HCT116 (cell line): Measurements from ENCODE around the gene TK2. TPM values are rescaled to one million over a fixed set of nuclear protein-coding genes. Genes with fewer than 3 reads are reported as not detected.

ENCODE experiments used
- ATAC-seq: fragments of 200-7000 bp; cut with Tn5 transposase; 2 replicates; pipeline ENCODE4 v1.9.1; 2020; ENCODE audit warnings: mild to moderate bottlenecking, moderate library complexity
- BruUV-seq: library from RNA; stranded (reverse); fragments of 400-500 nt; replicated peaks from 2 replicates; lab custom pipeline; 2021; lab: Mats Ljungman, UMichigan
- CTCF ChIA-PET: fragments of 300-600 bp; sonication (Branson Sonifier 250); formaldehyde crosslinking; loops from one replicate; lab custom pipeline; 2021; ENCODE audit warnings: antibody characterized with exemption; lab: Charles Lee
- POLR2A ChIA-PET: fragments of 300-600, 350-600 bp; sonication (Branson Sonifier 250); formaldehyde crosslinking; loops from one replicate; lab custom pipeline; 2021; ENCODE audit warnings: antibody characterized with exemption; lab: Charles Lee
- RAD21 ChIA-PET, 2 experiments: fragments of 300-600 bp; sonication (Branson Sonifier 250); formaldehyde crosslinking; loops; one replicate each; lab custom pipeline; 2023; ENCODE audit warnings: low total read pairs in 2 of 2; ENCODE audit not compliant: uncharacterized antibody in 2 of 2, unreplicated experiment in 2 of 2, low non-redundant PET in 1 of 2; lab: Charles Lee
- DNase-seq: peaks from one replicate; pipeline ENCODE4 v3.0.0-alpha.2; 2010; ENCODE audit warnings: low read depth, low spot score
- H2AFZ ChIP-seq: fragments of 200-600 bp; shearing (Covaris generic), sonication (generic); 2 replicates; pipeline ENCODE4 v1.6.1; 2017; ENCODE audit warnings: low read depth, mixed run types, mixed read lengths, antibody characterized with exemption, low read length; ENCODE audit not compliant: poor library complexity, severe bottlenecking
- H3K27ac ChIP-seq: 2 replicates; pipeline ENCODE4 v1.5.1; 2012; ENCODE audit warnings: low read depth, low read length
- H3K27me3 ChIP-seq: fragments of 200-600 bp; sonication (generic); 2 replicates; pipeline ENCODE4 v1.6.1; 2016; ENCODE audit warnings: mixed run types, low read length, mixed read lengths; ENCODE audit not compliant: insufficient read depth
- H3K36me3 ChIP-seq, 2 experiments: fragments of 200-500 bp in 1 of 2; fragments of 200-600 bp in 1 of 2; sonication (Bioruptor generic) in 1 of 2; sonication (generic) in 1 of 2; 2 replicates each; pipeline versions ENCODE4 v1.5.1 to v1.6.1; 2014 to 2016; ENCODE audit warnings: low read length in 2 of 2, inconsistent platforms in 1 of 2, mixed read lengths in 1 of 2, mixed run types in 1 of 2; ENCODE audit not compliant: insufficient read depth in 2 of 2, control insufficient read depth in 1 of 2
- H3K4me1 ChIP-seq, 2 experiments: fragments of 200-600 bp in 1 of 2; sonication (generic) in 1 of 2; 2 replicates each; pipeline versions ENCODE4 v1.5.1 to v1.6.1; 2012 to 2017; ENCODE audit warnings: low read length in 2 of 2, inconsistent platforms in 1 of 2, mild to moderate bottlenecking in 1 of 2, mixed read lengths in 1 of 2, mixed run types in 1 of 2, moderate library complexity in 1 of 2; ENCODE audit not compliant: insufficient read depth in 2 of 2, control insufficient read depth in 1 of 2
- H3K4me2 ChIP-seq: fragments of 200-600 bp; sonication (generic); 2 replicates; pipeline ENCODE4 v1.6.1; 2017; ENCODE audit warnings: mixed run types, low read length, mixed read lengths
- H3K4me3 ChIP-seq, 2 experiments: fragments of 200-600 bp in 1 of 2; sonication (generic) in 1 of 2; replicated peaks in 1 of 2; 2 replicates each; pipeline ENCODE4 v1.5.1; 2011 to 2016; ENCODE audit warnings: low read length in 2 of 2, control low read depth in 1 of 2, low read depth in 1 of 2, mild to moderate bottlenecking in 1 of 2, mixed read lengths in 1 of 2, mixed run types in 1 of 2
- H3K79me2 ChIP-seq: fragments of 200-600 bp; sonication (generic); 2 replicates; pipeline ENCODE4 v1.6.1; 2017; ENCODE audit warnings: mild to moderate bottlenecking, mixed run types, low read length, moderate library complexity, mixed read lengths; ENCODE audit not compliant: insufficient read depth
- H3K9ac ChIP-seq: fragments of 200-600 bp; sonication (generic); 2 replicates; pipeline ENCODE4 v1.6.1; 2016; ENCODE audit warnings: low read length, mixed read lengths
- H3K9me2 ChIP-seq: fragments of 200-600 bp; sonication (generic), shearing (Covaris generic); 2 replicates; pipeline ENCODE4 v1.6.1; 2017; ENCODE audit warnings: mixed run types, mild to moderate bottlenecking, moderate library complexity; ENCODE audit not compliant: insufficient read depth
- H3K9me3 ChIP-seq, 2 experiments: fragments of 200-500 bp in 1 of 2; fragments of 200-600 bp in 1 of 2; sonication (Bioruptor generic) in 1 of 2; sonication (generic) in 1 of 2; 2 replicates each; pipeline ENCODE4 v1.6.1; 2014 to 2017; ENCODE audit warnings: low read length in 2 of 2, mixed read lengths in 2 of 2, inconsistent platforms in 1 of 2, low read depth in 1 of 2, mild to moderate bottlenecking in 1 of 2, mixed run types in 1 of 2, moderate library complexity in 1 of 2; ENCODE audit not compliant: control insufficient read depth in 1 of 2, insufficient read depth in 1 of 2
- H4K20me1 ChIP-seq: fragments of 200-600 bp; sonication (generic), shearing (Covaris generic); 2 replicates; pipeline ENCODE4 v1.6.1; 2017; ENCODE audit warnings: mixed run types, mild to moderate bottlenecking, moderate library complexity; ENCODE audit not compliant: insufficient read depth
- EGR1 ChIP-seq: IDR thresholded peaks from 2 replicates; pipeline ENCODE4 v1.6.1; 2012; ENCODE audit warnings: low read depth
- ELF1 ChIP-seq: IDR thresholded peaks from 2 replicates; pipeline ENCODE4 v1.6.1; 2012; ENCODE audit warnings: low read depth, borderline replicate concordance
- EZH2 ChIP-seq: fragments of 200-600 bp; sonication (generic); IDR thresholded peaks from 2 replicates; pipeline ENCODE4 v1.6.1; 2017; ENCODE audit warnings: antibody characterized with exemption, mixed run types
- ZFX ChIP-seq: fragments of 450-650 bp; IDR thresholded peaks from 2 replicates; pipeline ENCODE4 v1.6.1; 2017
- ZNF274 ChIP-seq: fragments of 200-500 bp; sonication (Bioruptor generic); IDR thresholded peaks from 2 replicates; pipeline ENCODE4 v1.6.1; 2014; ENCODE audit warnings: mild to moderate bottlenecking, low read depth, low read length, inconsistent platforms
- intact Hi-C: fragments of 100-400 bp; cut with micrococcal nuclease; formaldehyde crosslinking; loops from 2 replicates; pipeline ENCODE4 v1.10.0; 2022
- total RNA-seq: library from RNA; stranded (reverse); gene quantifications from one replicate; pipeline ENCODE4 v1.2.1, GENCODE V29; 2021; ENCODE audit not compliant: unreplicated experiment
- TF ChIP-seq, protein P1 (sequence below), 3 experiments: fragments of 200-600 bp in 1 of 3; sonication (generic) in 1 of 3; IDR thresholded peaks in 2 of 3; conservative IDR thresholded peaks in 1 of 3; 2 replicates each; pipeline ENCODE4 v1.5.1; 2012 to 2017; ENCODE audit warnings: low read depth in 2 of 3, low read length in 2 of 3, antibody characterized with exemption in 1 of 3, borderline replicate concordance in 1 of 3, control low read depth in 1 of 3, mild to moderate bottlenecking in 1 of 3, mixed read lengths in 1 of 3, mixed run types in 1 of 3, moderate library complexity in 1 of 3; ENCODE audit not compliant: insufficient read depth in 1 of 3

TK2 gene
- total RNA-seq, 1 experiment from 2014 or later: 15.4 TPM

GRCh38 chr16:66511602-66512271 lies 38.2 kb downstream of the TK2 start (continued):
- TF ChIP-seq, protein P1, sequence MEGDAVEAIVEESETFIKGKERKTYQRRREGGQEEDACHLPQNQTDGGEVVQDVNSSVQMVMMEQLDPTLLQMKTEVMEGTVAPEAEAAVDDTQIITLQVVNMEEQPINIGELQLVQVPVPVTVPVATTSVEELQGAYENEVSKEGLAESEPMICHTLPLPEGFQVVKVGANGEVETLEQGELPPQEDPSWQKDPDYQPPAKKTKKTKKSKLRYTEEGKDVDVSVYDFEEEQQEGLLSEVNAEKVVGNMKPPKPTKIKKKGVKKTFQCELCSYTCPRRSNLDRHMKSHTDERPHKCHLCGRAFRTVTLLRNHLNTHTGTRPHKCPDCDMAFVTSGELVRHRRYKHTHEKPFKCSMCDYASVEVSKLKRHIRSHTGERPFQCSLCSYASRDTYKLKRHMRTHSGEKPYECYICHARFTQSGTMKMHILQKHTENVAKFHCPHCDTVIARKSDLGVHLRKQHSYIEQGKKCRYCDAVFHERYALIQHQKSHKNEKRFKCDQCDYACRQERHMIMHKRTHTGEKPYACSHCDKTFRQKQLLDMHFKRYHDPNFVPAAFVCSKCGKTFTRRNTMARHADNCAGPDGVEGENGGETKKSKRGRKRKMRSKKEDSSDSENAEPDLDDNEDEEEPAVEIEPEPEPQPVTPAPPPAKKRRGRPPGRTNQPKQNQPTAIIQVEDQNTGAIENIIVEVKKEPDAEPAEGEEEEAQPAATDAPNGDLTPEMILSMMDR (IDR thresholded peaks at IDR 0.05 in 2 of 3, conservative IDR thresholded peaks at IDR 0.05 in 1 of 3; ENCODE audit: borderline replicate concordance in 1 of 3, insufficient read depth in 1 of 3, low read depth in 2 of 3, low read length in 2 of 3): peak in 2 of 3 experiments; percentile 18 to 19; a peak in 2 of 6 replicates
- TF ChIP-seq EGR1 (no peak), ZNF274 (no peak), ELF1 (no peak), EZH2 (no peak)

DNA sequence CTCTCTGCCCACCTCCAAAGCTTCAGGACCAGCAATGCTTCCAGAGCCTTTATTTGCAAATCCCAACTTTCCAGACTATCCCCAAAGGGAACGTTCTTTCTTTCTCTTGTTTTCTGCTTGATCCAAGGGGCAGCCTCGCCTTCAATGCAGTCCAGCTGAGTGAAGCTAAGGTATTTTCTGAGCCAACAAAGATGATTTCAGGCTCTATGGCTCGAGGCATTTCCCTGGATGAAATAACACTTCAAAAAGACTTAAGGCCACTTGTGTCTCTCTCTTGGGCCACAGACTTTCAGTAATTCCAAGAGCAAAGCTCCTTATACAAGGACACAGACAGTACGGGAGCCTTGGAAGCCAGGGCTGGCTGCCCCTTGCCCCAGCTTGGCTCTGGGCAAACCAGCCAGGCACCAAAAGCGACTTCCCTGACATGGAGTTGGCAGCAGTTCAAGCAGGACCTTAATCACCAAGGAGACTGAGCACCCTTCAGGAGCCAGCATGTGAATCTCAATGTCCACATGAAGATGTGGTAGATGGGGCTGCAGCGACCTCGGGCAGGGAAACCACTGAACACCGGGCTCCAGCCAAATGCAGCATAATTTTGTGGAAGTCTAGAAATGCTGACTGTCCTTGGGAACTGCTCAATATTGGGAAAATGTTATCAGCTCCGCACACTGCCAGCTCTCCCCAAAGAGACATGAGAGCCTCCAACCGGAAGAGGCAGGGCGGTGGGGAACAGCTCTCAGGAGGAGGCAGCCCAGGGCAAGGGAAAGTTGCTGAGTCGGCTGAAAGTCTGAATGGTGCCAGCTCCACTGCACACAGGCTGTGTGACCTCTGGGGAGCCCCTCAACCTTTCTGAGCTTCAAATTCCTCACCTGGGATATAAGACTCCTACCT lies 39.0 kb downstream of the TK2 start:
- peak overlapping the region; percentile 63 for H3K27ac ChIP-seq
- TF ChIP-seq ZFX: no peak

More for the DNA sequence above, 39.0 kb downstream of the TK2 start:
- Histone ChIP-seq H3K36me3 (no peaks in the 10 kb centered on the region), H3K4me1 (peaks cover 37 to 54% of the 10 kb centered on the region in 2 experiments), H3K4me3 (peak overlapping the region in 1 of 2 experiments; percentile 37; a peak in 2 of 4 replicates), H3K4me2 (peak overlapping the region; percentile 80), H3K9me3 (no peaks in the 10 kb centered on the region), H3K9me2 (no peaks in the 10 kb centered on the region), H3K79me2 (no peaks in the 10 kb centered on the region), H3K27me3 (no peaks in the 10 kb centered on the region), H4K20me1 (no peaks in the 10 kb centered on the region; the same call in 1 of the 2 replicates), H2AFZ (no peak overlapping the region), H3K9ac (peak overlapping the region; percentile 42)
- peak; percentile 25 for ATAC-seq
- ChIA-PET POLR2A (interaction anchor here (1.0 to 1.3 kb wide), 2 partner anchors 10 to 11 kb away, joined by 3 to 4 read pairs; no protein-coding TSS in a partner anchor), CTCF (interaction anchor here (0.9 to 1.5 kb wide), 4 partner anchors 35 to 105 kb away, joined by 3 to 15 read pairs (median 4); no protein-coding TSS in a partner anchor), RAD21 (interaction anchor here (1.1 to 1.2 kb wide), 2 partner anchors 103 to 104 kb away, joined by 3 to 5 read pairs; no protein-coding TSS in a partner anchor)
- no TSS peak for BruUV-seq
- DNase-seq: no peak
- intact Hi-C loops: no loop called here
